ENCODE data around the gene CCSER2. TPM values are rescaled to one million over a fixed set of nuclear protein-coding genes. Genes with fewer than 3 reads are reported as not detected.

The CCSER2 gene
- total and polyA plus RNA-seq, 2 experiments from 2014 or later, result 30.6 to 76.8 TPM

GRCh38 chr10:84530724-84531325 is 202.4 kb downstream of the CCSER2 start:
- Histone ChIP-seq H3K9me3 (ENCODE audit: low read depth) (no peaks in the 10 kb centered on the region), H3K4me3 (no peak overlapping the region), H3K79me2 (ENCODE audit: insufficient read depth) (no peaks in the 10 kb centered on the region), H3K9me2 (ENCODE audit: insufficient read depth) (no peaks in the 10 kb centered on the region), H3K4me2 (ENCODE audit: unreplicated experiment) (no peak overlapping the region), H3K27ac (no peak overlapping the region), H3K9ac (no peak overlapping the region), H3F3A (ENCODE audit: insufficient read depth) (no peaks in the 10 kb centered on the region), H3K27me3 (replicated peaks; ENCODE audit: insufficient read depth) (no peaks in the 10 kb centered on the region), H3K4me1 (ENCODE audit: insufficient read depth) (peaks cover 6% of the 10 kb centered on the region; the same call in 1 of the 2 replicates), H2AFZ (no peak overlapping the region), H4K20me1 (ENCODE audit: insufficient read depth) (no peaks in the 10 kb centered on the region), H3K36me3 (ENCODE audit: low read depth) (no peaks in the 10 kb centered on the region)
- DNase-seq, result no peak
- in situ Hi-C loops (cut with MboI), result loop anchor here (5.0 kb wide), 1 partner anchor 154 kb away; no protein-coding TSS in a partner anchor
- TF ChIP-seq EZH2phosphoT487 (IDR thresholded peaks at IDR 0.05; ENCODE audit: insufficient read depth, low read depth) (no peak), EZH2 (IDR thresholded peaks at IDR 0.05; ENCODE audit: insufficient read depth, poor library complexity, severe bottlenecking) (no peak)
- WGBS, 2 experiments (ENCODE audit: low coverage in 1 of 2, low lambda C conversion rate in 2 of 2, missing lambda C conversion rate in 2 of 2), result 64 to 69% methylated on average over 9 of the region's 9 CpGs

- H3K4me2 ChIP-seq (ENCODE audit: unreplicated experiment), result no peak overlapping the region
These were observed 203.0 kb downstream of the CCSER2 start for GRCh38 chr10:84531396-84531795.

GRCh38 chr10:84534168-84534567 is 205.8 kb downstream of the CCSER2 start:
- H3K4me2 ChIP-seq (ENCODE audit: unreplicated experiment), result no peak overlapping the region
- H4K20me1 ChIP-seq (ENCODE audit: insufficient read depth), result no peaks in the 10 kb centered on the region
- H3K4me1 ChIP-seq (ENCODE audit: insufficient read depth), result peaks cover 13% of the 10 kb centered on the region
- 78 to 81% methylated on average over 2 of the region's 2 CpGs for WGBS, 2 experiments (ENCODE audit: low coverage in 1 of 2, low lambda C conversion rate in 2 of 2, missing lambda C conversion rate in 2 of 2)
- peaks cover 7% of the 10 kb centered on the region; the same call in 1 of the 2 replicates for H3F3A ChIP-seq (ENCODE audit: insufficient read depth)
- H2AFZ ChIP-seq, result no peak overlapping the region
- H3K27ac ChIP-seq, result no peak overlapping the region
- in situ Hi-C loops (cut with MboI), result loop anchor here (5.0 kb wide), 1 partner anchor 157 kb away; no protein-coding TSS in a partner anchor
- no peaks in the 10 kb centered on the region for H3K9me2 ChIP-seq (ENCODE audit: insufficient read depth)
- no peak overlapping the region for H3K4me3 ChIP-seq
- H3K9ac ChIP-seq, result no peak overlapping the region
- H3K79me2 ChIP-seq (ENCODE audit: insufficient read depth), result no peaks in the 10 kb centered on the region
- H3K27me3 ChIP-seq (replicated peaks; ENCODE audit: insufficient read depth), result no peaks in the 10 kb centered on the region
- no peak for DNase-seq
- TF ChIP-seq EZH2phosphoT487 (IDR thresholded peaks at IDR 0.05; ENCODE audit: insufficient read depth, low read depth) (no peak), EZH2 (IDR thresholded peaks at IDR 0.05; ENCODE audit: insufficient read depth, poor library complexity, severe bottlenecking) (no peak)
- no peaks in the 10 kb centered on the region for H3K9me3 ChIP-seq (ENCODE audit: low read depth)
- H3K36me3 ChIP-seq (ENCODE audit: low read depth), result no peaks in the 10 kb centered on the region

More at GRCh38 chr10:84531396-84531795, 203.0 kb downstream of the CCSER2 start:
- Histone ChIP-seq H3K9me3 (ENCODE audit: low read depth) (no peaks in the 10 kb centered on the region), H3K27me3 (replicated peaks; ENCODE audit: insufficient read depth) (no peaks in the 10 kb centered on the region), H3F3A (ENCODE audit: insufficient read depth) (no peaks in the 10 kb centered on the region), H3K79me2 (ENCODE audit: insufficient read depth) (no peaks in the 10 kb centered on the region), H4K20me1 (ENCODE audit: insufficient read depth) (no peaks in the 10 kb centered on the region), H3K9me2 (ENCODE audit: insufficient read depth) (no peaks in the 10 kb centered on the region), H3K4me3 (no peak overlapping the region), H3K4me1 (ENCODE audit: insufficient read depth) (peaks cover 6% of the 10 kb centered on the region; the same call in 1 of the 2 replicates), H3K9ac (no peak overlapping the region), H3K27ac (no peak overlapping the region), H2AFZ (no peak overlapping the region), H3K36me3 (ENCODE audit: low read depth) (no peaks in the 10 kb centered on the region)
- in situ Hi-C loops (cut with MboI), result loop anchor here (5.0 kb wide), 1 partner anchor 154 kb away; no protein-coding TSS in a partner anchor
- no peak for TF ChIP-seq EZH2phosphoT487 (IDR thresholded peaks at IDR 0.05; ENCODE audit: insufficient read depth, low read depth)
- TF ChIP-seq EZH2 (IDR thresholded peaks at IDR 0.05; ENCODE audit: insufficient read depth, poor library complexity, severe bottlenecking), result no peak
- DNase-seq, result peak; percentile 42
- 86 to 87% methylated on average over 2 of the region's 2 CpGs for WGBS, 2 experiments (ENCODE audit: low coverage in 1 of 2, low lambda C conversion rate in 2 of 2, missing lambda C conversion rate in 2 of 2)

- Histone ChIP-seq H3K4me2 (ENCODE audit: unreplicated experiment) (no peak overlapping the region), H3K27me3 (replicated peaks; ENCODE audit: insufficient read depth) (no peaks in the 10 kb centered on the region), H3F3A (ENCODE audit: insufficient read depth) (peaks cover 12% of the 10 kb centered on the region), H3K36me3 (ENCODE audit: low read depth) (no peaks in the 10 kb centered on the region), H3K9ac (no peak overlapping the region), H3K9me3 (ENCODE audit: low read depth) (no peaks in the 10 kb centered on the region), H3K4me1 (ENCODE audit: insufficient read depth) (peaks cover 16% of the 10 kb centered on the region), H3K4me3 (no peak overlapping the region), H3K79me2 (ENCODE audit: insufficient read depth) (no peaks in the 10 kb centered on the region), H4K20me1 (ENCODE audit: insufficient read depth) (no peaks in the 10 kb centered on the region), H3K9me2 (ENCODE audit: insufficient read depth) (no peaks in the 10 kb centered on the region), H2AFZ (peak overlapping the region; percentile 50; the same call in 1 of the 2 replicates), H3K27ac (no peak overlapping the region)
- in situ Hi-C loops (cut with MboI), result no loop called here
- TF ChIP-seq EZH2phosphoT487 (IDR thresholded peaks at IDR 0.05; ENCODE audit: insufficient read depth, low read depth), result no peak
- no peak for TF ChIP-seq EZH2 (IDR thresholded peaks at IDR 0.05; ENCODE audit: insufficient read depth, poor library complexity, severe bottlenecking)
- peak; percentile 83 for DNase-seq
- 6 to 8% methylated on average over 8 of the region's 8 CpGs for WGBS, 2 experiments (ENCODE audit: low coverage in 1 of 2, low lambda C conversion rate in 2 of 2, missing lambda C conversion rate in 2 of 2)
These were observed 209.1 kb downstream of the CCSER2 start for GRCh38 chr10:84537447-84537931.
